HG03196 (cell line): Measurements from ENCODE around the gene TEDC2.
"Not testable (repeated sequence)": the region's sequence is repeated elsewhere in the genome, so short reads cannot be mapped to it uniquely, and the experiment has no call there.

ENCODE experiments used
- ATAC-seq: cut with Tn5 transposase; IDR thresholded peaks from one replicate; pipeline ENCODE4 v1.9.1; 2021; ENCODE audit not compliant: unreplicated experiment

TEDC2 gene

GRCh38 chr16:2437032-2437790 lies 22.7 kb upstream of the TEDC2 start:
- ATAC-seq, result no peak

- ATAC-seq, result no peak
These were observed 21.8 kb upstream of the TEDC2 start for GRCh38 chr16:2438121-2438520.

GRCh38 chr16:2439598-2439997 lies 20.3 kb upstream of the TEDC2 start:
- no peak for ATAC-seq

- not testable (repeated sequence) for ATAC-seq
These were observed 18.6 kb upstream of the TEDC2 start for GRCh38 chr16:2441143-2441804.

- ATAC-seq, result no peak
These were observed 16.4 kb upstream of the TEDC2 start for GRCh38 chr16:2443555-2443954.

- no peak for ATAC-seq
These were observed 11.9 kb upstream of the TEDC2 start for GRCh38 chr16:2447920-2448583.

GRCh38 chr16:2449118-2449517 lies 10.8 kb upstream of the TEDC2 start:
- no peak for ATAC-seq

- no peak for ATAC-seq
These were observed 9.4 kb upstream of the TEDC2 start for GRCh38 chr16:2450535-2450934.

GRCh38 chr16:2450975-2451381 lies 8.9 kb upstream of the TEDC2 start:
- ATAC-seq, result no peak

GRCh38 chr16:2451851-2452320 lies 8.0 kb upstream of the TEDC2 start:
- no peak for ATAC-seq

GRCh38 chr16:2452650-2453049 lies 7.3 kb upstream of the TEDC2 start:
- no peak for ATAC-seq

GRCh38 chr16:2455081-2455845 lies 4.6 kb upstream of the TEDC2 start:
- no peak for ATAC-seq

- ATAC-seq, result no peak
These were observed 3.3 kb upstream of the TEDC2 start for GRCh38 chr16:2456551-2457153.

- no peak for ATAC-seq
These were observed 2.6 kb upstream of the TEDC2 start for GRCh38 chr16:2457267-2457666.

- ATAC-seq, result no peak
These were observed 2.0 kb upstream of the TEDC2 start for GRCh38 chr16:2457946-2458345.

GRCh38 chr16:2458887-2459646 lies 842 bp upstream of the TEDC2 start:
- ATAC-seq, result no peak

GRCh38 chr16:2460391-2460713 lies 443 bp downstream of the TEDC2 start:
- peak; percentile 7 for ATAC-seq

- ATAC-seq, result no peak
These were observed 1.0 kb downstream of the TEDC2 start for GRCh38 chr16:2460916-2461315.

GRCh38 chr16:2462031-2462866 lies 2.3 kb downstream of the TEDC2 start:
- no peak for ATAC-seq
